GM10266 (cell line): Measurements from ENCODE around the gene DEFB131B.
A peak's percentile ranks its signal among the peaks of the same experiment; 100 is the strongest.

Experiments
- DNase-seq: peaks from one replicate; pipeline ENCODE4 v3.0.0; 2012; ENCODE audit errors: extremely low spot score
- TF ChIP-seq, protein P1 (sequence below): IDR thresholded peaks from 2 replicates; pipeline ENCODE4 v1.5.1; 2012; ENCODE audit warnings: mild to moderate bottlenecking, low read depth; ENCODE audit not compliant: control insufficient read depth, insufficient read depth; ENCODE audit errors: missing control alignments

The DEFB131B gene

DNA sequence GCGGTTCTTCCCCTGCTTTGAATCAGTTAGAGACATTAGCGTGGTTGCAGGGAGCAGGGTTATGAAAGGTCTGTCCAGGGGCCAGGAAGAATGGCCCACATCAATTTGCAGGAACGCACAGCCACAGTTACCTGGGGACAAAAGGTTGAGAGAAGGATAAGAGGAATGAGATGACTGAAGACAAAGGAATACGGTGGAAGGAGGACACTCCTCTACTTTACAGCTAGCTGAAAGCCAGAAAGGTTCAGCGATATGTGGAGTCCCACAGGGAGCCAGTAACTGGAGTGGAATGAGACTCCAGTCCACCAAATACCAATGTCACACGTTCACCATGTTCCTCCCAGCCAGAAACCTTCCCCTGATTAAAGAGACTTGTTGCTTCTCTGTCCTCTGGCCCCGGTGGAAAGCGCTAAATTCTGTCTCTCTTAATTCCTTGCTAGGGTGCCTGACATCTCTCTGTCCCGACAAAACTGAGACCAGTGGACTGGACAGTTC, 39.4 kb downstream of the DEFB131B start:
- DNase-seq: no peak
- TF ChIP-seq, protein P1, sequence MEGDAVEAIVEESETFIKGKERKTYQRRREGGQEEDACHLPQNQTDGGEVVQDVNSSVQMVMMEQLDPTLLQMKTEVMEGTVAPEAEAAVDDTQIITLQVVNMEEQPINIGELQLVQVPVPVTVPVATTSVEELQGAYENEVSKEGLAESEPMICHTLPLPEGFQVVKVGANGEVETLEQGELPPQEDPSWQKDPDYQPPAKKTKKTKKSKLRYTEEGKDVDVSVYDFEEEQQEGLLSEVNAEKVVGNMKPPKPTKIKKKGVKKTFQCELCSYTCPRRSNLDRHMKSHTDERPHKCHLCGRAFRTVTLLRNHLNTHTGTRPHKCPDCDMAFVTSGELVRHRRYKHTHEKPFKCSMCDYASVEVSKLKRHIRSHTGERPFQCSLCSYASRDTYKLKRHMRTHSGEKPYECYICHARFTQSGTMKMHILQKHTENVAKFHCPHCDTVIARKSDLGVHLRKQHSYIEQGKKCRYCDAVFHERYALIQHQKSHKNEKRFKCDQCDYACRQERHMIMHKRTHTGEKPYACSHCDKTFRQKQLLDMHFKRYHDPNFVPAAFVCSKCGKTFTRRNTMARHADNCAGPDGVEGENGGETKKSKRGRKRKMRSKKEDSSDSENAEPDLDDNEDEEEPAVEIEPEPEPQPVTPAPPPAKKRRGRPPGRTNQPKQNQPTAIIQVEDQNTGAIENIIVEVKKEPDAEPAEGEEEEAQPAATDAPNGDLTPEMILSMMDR: no peak

DNA sequence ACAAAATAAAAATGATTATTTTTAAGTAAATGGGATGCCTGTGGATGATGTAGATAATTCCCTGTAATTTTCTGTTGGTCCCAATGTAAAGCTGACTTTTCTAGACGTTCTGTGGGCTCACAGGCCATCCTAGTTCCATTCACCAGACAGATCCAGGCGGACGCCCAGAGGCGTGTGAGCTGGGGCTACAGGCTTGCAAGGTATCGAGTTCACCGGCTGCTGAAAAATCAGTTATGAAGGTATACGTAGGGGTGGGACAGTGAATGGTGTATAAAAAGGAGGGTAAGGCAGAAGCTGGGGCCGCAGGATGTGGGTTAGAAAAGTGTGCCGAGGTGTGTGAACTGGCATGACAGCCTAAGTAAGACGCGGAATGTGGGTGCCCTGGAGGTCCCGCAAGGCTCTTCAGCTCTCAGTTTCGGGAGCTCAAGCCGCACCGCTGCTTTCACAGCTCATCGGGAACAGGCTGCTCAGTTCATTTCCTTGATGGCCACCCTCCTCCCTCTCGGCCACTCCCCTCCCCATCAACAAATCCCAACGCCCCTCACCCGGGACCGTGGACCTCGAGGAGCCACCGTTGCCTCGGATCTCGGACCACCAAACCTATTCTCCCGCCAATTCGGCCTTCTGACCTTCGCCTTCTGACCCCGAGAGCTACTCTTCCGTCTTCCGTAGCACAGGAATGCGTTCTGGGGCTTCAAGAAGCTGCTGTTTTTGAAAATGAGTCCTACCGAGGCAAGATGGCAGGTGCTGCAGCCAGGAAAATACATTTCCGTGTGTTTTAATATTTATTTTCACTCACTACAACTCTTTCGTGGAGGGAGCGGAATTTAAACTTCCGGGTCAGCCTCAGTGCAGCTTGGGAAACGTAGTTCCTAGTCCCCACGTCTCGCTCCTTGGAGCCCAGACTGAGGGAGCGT, 49.8 kb downstream of the DEFB131B start, which contains the start of gene XNDC1N:
XNDC1N (minus strand) TSS at position 775 of the 917 bp plus-strand sequence. CDS start 5,241 bp downstream, outside the sequence.
- peak; percentile 68 for DNase-seq
- TF ChIP-seq, protein P1: no peak

DNA sequence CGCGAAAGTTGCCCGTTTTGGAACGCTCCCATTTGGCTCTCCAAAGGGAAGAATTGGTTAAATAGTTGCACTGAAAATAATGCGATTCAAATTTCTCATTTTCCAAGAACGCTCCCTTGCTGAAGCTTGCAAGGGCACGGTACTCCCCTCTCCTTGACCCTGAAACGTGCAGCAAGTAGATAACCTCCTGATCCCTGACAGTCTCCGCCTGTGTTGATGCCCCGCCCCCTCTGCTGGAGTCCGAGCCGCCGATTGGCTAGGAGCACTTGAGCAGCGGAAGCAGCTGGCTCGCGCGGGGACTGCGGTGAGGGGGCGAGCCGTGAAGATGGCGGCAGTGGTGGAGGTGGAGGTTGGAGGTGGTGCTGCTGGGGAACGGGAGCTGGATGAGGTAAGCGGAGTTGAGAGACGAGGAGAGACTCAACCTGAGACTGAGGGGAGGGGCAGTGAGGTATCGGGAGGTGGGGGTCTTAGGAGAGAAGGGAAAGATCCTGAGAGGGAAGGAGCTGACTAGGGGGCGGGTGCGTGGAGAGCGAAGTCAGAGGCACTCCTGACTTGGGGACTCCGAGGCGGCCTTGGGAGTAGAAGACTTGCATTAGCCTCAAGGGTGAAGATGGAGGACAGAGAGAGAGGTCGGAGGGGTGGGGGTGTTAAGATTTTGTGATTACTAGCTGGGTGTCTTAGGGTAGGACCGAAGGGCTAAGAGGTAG, 50.6 kb downstream of the DEFB131B start, which contains the start of gene RNF121:
RNF121 (plus strand) TSS at position 310 of the 707 bp plus-strand sequence; CDS start at position 326, 16 bp downstream.
- TF ChIP-seq, protein P1: no peak
- DNase-seq: peak; percentile 89

DNA sequence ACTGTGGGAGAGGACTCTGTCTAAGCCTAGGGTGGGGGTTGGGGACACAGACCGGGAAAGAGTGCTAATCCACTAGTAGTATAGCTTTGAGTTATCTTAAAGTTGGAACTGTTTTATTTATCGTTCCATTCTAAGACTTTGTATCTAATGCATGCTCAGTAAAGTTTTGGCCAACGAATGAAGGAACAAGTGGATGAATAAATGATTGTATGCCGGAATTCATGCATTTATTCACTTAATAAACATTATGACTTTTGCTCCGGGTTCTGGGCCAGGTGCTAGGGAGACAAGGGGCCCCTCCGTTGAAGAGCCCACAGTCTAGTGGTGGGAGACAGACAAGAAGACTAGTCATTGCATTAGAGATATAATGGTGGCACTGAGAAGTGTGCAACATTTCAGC, 51.2 kb downstream of the DEFB131B start:
- TF ChIP-seq, protein P1: no peak
- no peak for DNase-seq

DNA sequence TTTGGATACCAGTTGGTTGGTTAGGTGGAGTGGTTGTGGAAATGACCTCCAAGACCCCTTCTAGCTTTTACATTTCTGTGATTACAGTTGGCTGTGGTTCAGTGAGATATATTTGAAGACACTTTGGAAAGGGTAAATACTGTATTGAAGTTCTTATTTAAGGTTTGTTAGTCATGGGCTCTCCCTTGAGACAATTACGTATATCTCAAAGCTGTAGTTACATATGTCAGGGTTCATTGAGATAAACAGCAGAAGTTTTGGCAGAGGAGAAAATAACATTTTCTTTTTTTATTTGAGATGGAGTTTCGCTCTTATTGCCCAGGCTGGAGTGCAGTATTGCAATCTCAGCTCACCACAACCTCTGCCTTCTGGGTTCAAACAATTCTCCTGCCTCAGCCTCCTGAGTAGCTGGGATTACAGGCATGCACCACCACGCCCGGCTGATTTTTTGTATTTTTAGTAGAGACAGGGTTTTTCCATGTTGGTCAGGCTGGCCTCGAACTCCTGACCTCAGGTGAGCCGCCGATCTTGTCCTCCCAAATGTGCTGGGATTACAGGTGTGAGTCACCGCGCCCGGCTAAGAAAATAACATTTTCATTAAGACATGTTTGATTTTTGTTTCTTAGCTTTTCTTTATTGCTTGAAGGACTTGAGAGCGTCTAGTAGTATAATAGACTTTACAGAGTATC, 52.4 kb downstream of the DEFB131B start:
- TF ChIP-seq, protein P1: no peak
- DNase-seq: no peak

DNA sequence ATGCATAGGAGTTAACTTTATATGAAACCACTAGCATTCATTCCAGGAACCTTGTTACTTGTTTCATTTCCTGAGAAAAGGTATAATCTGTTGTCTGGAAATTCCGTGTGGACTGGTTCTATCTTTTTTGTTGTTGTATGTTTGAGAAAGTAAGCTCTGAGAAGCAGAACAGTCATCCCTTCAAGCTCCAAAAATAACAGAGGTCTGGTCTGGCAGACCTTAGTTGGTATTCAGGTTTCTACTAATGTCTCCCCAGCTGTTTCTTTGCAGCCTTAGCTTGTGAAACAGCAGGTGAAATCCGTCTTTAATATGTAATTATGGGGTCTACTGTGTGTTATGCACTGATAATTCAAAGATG, 53.0 kb downstream of the DEFB131B start:
- no peak for DNase-seq

More for the DNA sequence above, 53.0 kb downstream of the DEFB131B start:
- TF ChIP-seq, protein P1: no peak
